H9 (cell line): Measurements from ENCODE around the gene PTRH1. TPM values are rescaled to one million over a fixed set of nuclear protein-coding genes. Genes with fewer than 3 reads are reported as not detected.
A peak's percentile ranks its signal among the peaks of the same experiment; 100 is the strongest.

Experiments used
- DNase-seq: peaks from one replicate; pipeline ENCODE4 v3.0.0-alpha.2; 2017
- H2AFZ ChIP-seq: one replicate; pipeline ENCODE4 v1.6.1; 2013; ENCODE audit warnings: mild to moderate bottlenecking, low read length, control low read depth, moderate library complexity
- H2AK5ac ChIP-seq: 2 replicates; pipeline ENCODE4 v1.6.1; 2013; ENCODE audit warnings: low read length, control low read depth, mixed read lengths; ENCODE audit not compliant: insufficient read length
- H2BK120ac ChIP-seq: one replicate; pipeline ENCODE4 v1.6.1; 2013; ENCODE audit warnings: low read depth, mild to moderate bottlenecking, low read length, control low read depth, inconsistent platforms; ENCODE audit not compliant: poor library complexity, severe bottlenecking
- H2BK12ac ChIP-seq: 2 replicates; pipeline ENCODE4 v1.6.1; 2013; ENCODE audit warnings: low read length, control low read depth, mixed read lengths, low read depth; ENCODE audit not compliant: insufficient read length
- H2BK15ac ChIP-seq: 2 replicates; pipeline ENCODE4 v1.6.1; 2013; ENCODE audit warnings: low read depth, low read length, control low read depth
- H2BK20ac ChIP-seq: one replicate; pipeline ENCODE4 v1.6.1; 2013; ENCODE audit warnings: low read depth, mild to moderate bottlenecking, low read length, control low read depth, inconsistent platforms; ENCODE audit not compliant: poor library complexity, severe bottlenecking
- H2BK5ac ChIP-seq: 2 replicates; pipeline ENCODE4 v1.6.1; 2013; ENCODE audit warnings: low read length, control low read depth, mixed read lengths; ENCODE audit not compliant: insufficient read length
- H3K14ac ChIP-seq: 2 replicates; pipeline ENCODE4 v1.6.1; 2013; ENCODE audit warnings: low read length, control low read depth; ENCODE audit not compliant: insufficient read depth
- H3K18ac ChIP-seq: 2 replicates; pipeline ENCODE4 v1.6.1; 2013; ENCODE audit warnings: low read depth, mild to moderate bottlenecking, mixed read lengths, low read length, control low read depth; ENCODE audit not compliant: insufficient read length
- H3K23ac ChIP-seq: 2 replicates; pipeline ENCODE4 v1.6.1; 2013; ENCODE audit warnings: low read length, control low read depth, mixed read lengths, low read depth; ENCODE audit not compliant: insufficient read length
- H3K23me2 ChIP-seq: 2 replicates; pipeline ENCODE4 v1.6.1; 2013; ENCODE audit warnings: low read depth, mild to moderate bottlenecking, mixed read lengths, low read length, control low read depth; ENCODE audit not compliant: insufficient read length, poor library complexity, severe bottlenecking
- H3K27ac ChIP-seq: 2 replicates; pipeline ENCODE4 v1.5.1; 2013; ENCODE audit warnings: low read length, control low read depth, mixed read lengths, low read depth; ENCODE audit not compliant: insufficient read length
- H3K27me3 ChIP-seq: 2 replicates; pipeline ENCODE4 v1.6.1; 2013; ENCODE audit warnings: low read length, control low read depth, inconsistent platforms; ENCODE audit not compliant: insufficient read depth
- H3K4ac ChIP-seq: 2 replicates; pipeline ENCODE4 v1.6.1; 2013; ENCODE audit warnings: low read depth, mild to moderate bottlenecking, control low read depth, inconsistent platforms, low read length, moderate library complexity
- H3K4me1 ChIP-seq: 2 replicates; pipeline ENCODE4 v1.6.1; 2013; ENCODE audit warnings: low read length, control low read depth, inconsistent platforms; ENCODE audit not compliant: insufficient read depth
- H3K4me2 ChIP-seq: 2 replicates; pipeline ENCODE4 v1.6.1; 2013; ENCODE audit warnings: low read length, control low read depth, mixed read lengths; ENCODE audit not compliant: insufficient read length, insufficient read depth
- H3K56ac ChIP-seq: 2 replicates; pipeline ENCODE4 v1.6.1; 2013; ENCODE audit warnings: low read depth, mild to moderate bottlenecking, mixed read lengths, low read length, control low read depth; ENCODE audit not compliant: insufficient read length
- H3K79me1 ChIP-seq: 2 replicates; pipeline ENCODE4 v1.6.1; 2013; ENCODE audit warnings: low read depth, mild to moderate bottlenecking, moderate library complexity, low read length, control low read depth, inconsistent platforms; ENCODE audit not compliant: insufficient read depth, poor library complexity, severe bottlenecking
- H3K79me2 ChIP-seq: 2 replicates; pipeline ENCODE4 v1.6.1; 2013; ENCODE audit warnings: low read length, control low read depth, inconsistent platforms; ENCODE audit not compliant: insufficient read depth
- H3K9ac ChIP-seq: 2 replicates; pipeline ENCODE4 v1.6.1; 2013; ENCODE audit warnings: low read length, control low read depth, mixed read lengths; ENCODE audit not compliant: insufficient read length; ENCODE audit errors: extremely low read depth
- H3K9me3 ChIP-seq: one replicate; pipeline ENCODE4 v1.6.1; 2013; ENCODE audit warnings: low read depth, low read length, inconsistent platforms; ENCODE audit not compliant: control insufficient read depth
- H3T11ph ChIP-seq: one replicate; pipeline ENCODE4 v1.6.1; 2013; ENCODE audit warnings: mild to moderate bottlenecking, low read length, control low read depth, inconsistent platforms
- H4K20me1 ChIP-seq: one replicate; pipeline ENCODE4 v1.6.1; 2013; ENCODE audit not compliant: control insufficient read depth, insufficient read length, insufficient read depth
- H4K5ac ChIP-seq: 2 replicates; pipeline ENCODE4 v1.6.1; 2013; ENCODE audit warnings: low read depth, mild to moderate bottlenecking, mixed read lengths, low read length, control low read depth; ENCODE audit not compliant: insufficient read length
- H4K8ac ChIP-seq: replicated peaks from 2 replicates; pipeline ENCODE4 v1.6.1; 2013; ENCODE audit warnings: low read length, control low read depth, mixed read lengths, low read depth; ENCODE audit not compliant: insufficient read length
- H4K91ac ChIP-seq: 2 replicates; pipeline ENCODE4 v1.6.1; 2013; ENCODE audit warnings: low read depth, mild to moderate bottlenecking, moderate library complexity, mixed read lengths, low read length, control low read depth; ENCODE audit not compliant: insufficient read length
- H3K27ac Mint-ChIP-seq, 3 experiments: 2 replicates in 2 of 3; 3 replicates in 1 of 3; pipeline ENCODE4 v1.8.0; 2020 to 2021; ENCODE audit warnings: mixed read lengths in 3 of 3, mild to moderate bottlenecking in 1 of 3, moderate library complexity in 1 of 3
- H3K27me3 Mint-ChIP-seq: 2 replicates; pipeline ENCODE4 v1.8.0; 2021; ENCODE audit warnings: low read depth, mild to moderate bottlenecking, moderate library complexity, mixed read lengths
- H3K36me3 Mint-ChIP-seq, 3 experiments: 2 replicates in 2 of 3; 3 replicates in 1 of 3; pipeline ENCODE4 v1.8.0; 2020 to 2021; ENCODE audit warnings: low read depth in 3 of 3, mixed read lengths in 3 of 3; ENCODE audit not compliant: insufficient read depth in 1 of 3
- H3K4me1 Mint-ChIP-seq, 2 experiments: 2 replicates each; pipeline ENCODE4 v1.8.0; 2020; ENCODE audit warnings: mixed read lengths in 2 of 2
- H3K4me3 Mint-ChIP-seq, 2 experiments: 2 replicates in 1 of 2; 3 replicates in 1 of 2; pipeline ENCODE4 v1.8.0; 2020 to 2021; ENCODE audit warnings: mild to moderate bottlenecking in 2 of 2, mixed read lengths in 2 of 2, moderate library complexity in 1 of 2
- H3K9me3 Mint-ChIP-seq, 2 experiments: 2 replicates in 1 of 2; 3 replicates in 1 of 2; pipeline ENCODE4 v1.8.0; 2020; ENCODE audit warnings: mild to moderate bottlenecking in 2 of 2, mixed read lengths in 2 of 2, moderate library complexity in 1 of 2
- WGBS: extraction: QIAGEN DNeasy Blood & Tissue Kit; methylation state at CpG from one replicate; pipeline ENCODE4 v1.1.7; 2013; ENCODE audit warnings: missing lambda C conversion rate, low lambda C conversion rate, mixed read lengths; ENCODE audit not compliant: insufficient read length; ENCODE audit errors: extremely low coverage; 5-methylcytosine and 5-hydroxymethylcytosine counted together
- total RNA-seq: library from RNA; stranded (reverse); gene quantifications from 2 replicates; pipeline ENCODE4 v1.2.1, GENCODE V29; 2021
- TF ChIP-seq, protein P1 (sequence below): fragments of 200-600 bp; sonication (generic); conservative IDR thresholded peaks from 3 replicates; pipeline ENCODE4 v1.8.0; 2021; ENCODE audit warnings: antibody characterized with exemption, mild to moderate bottlenecking

The PTRH1 gene
- total RNA-seq, 1 experiment from 2014 or later = 10.9 TPM

DNA sequence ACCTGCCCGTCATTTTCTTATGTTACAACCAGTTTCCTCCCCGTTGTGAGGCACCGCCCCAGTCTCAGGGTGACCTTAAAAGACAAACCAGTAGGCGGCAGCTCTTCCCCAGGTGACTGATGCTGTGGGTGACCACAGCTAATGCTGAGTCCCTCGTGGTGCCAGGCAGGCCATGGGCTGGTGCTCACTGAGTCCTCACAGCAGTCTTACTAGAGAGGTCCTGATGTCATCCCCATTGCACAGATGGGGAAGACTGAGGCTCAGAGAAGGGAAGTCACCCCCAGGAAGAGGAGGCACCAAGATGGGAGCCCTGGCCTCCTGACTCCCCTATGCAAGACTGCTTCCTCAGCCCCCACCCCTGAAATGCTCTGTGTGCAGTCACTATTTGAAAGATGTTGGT lies 7.7 kb downstream of the PTRH1 start:
- Histone ChIP-seq H2AFZ (no peak overlapping the region), H3K14ac (no peak overlapping the region), H3K9me3 (no peaks in the 10 kb centered on the region), H3K9ac (no peak overlapping the region), H3K23me2 (no peaks in the 10 kb centered on the region), H2BK20ac (no peak overlapping the region), H4K91ac (no peak overlapping the region), H4K8ac (no peak overlapping the region), H3K79me1 (no peaks in the 10 kb centered on the region), H3K79me2 (no peaks in the 10 kb centered on the region), H2BK12ac (no peak overlapping the region), H3K18ac (no peak overlapping the region), H3T11ph (no peak overlapping the region), H3K4me1 (no peaks in the 10 kb centered on the region; the same call in 1 of the 2 replicates), H2BK5ac (no peak overlapping the region), H2BK15ac (no peak overlapping the region), H2BK120ac (no peak overlapping the region), H3K23ac (no peak overlapping the region), H3K27me3 (no peaks in the 10 kb centered on the region), H3K27ac (no peak overlapping the region), H4K20me1 (no peaks in the 10 kb centered on the region), H3K56ac (no peak overlapping the region), H4K5ac (no peak overlapping the region), H2AK5ac (no peak overlapping the region), H3K4ac (no peak overlapping the region), H3K4me2 (no peak overlapping the region)
- H3K27me3 Mint-ChIP-seq = peaks cover 7% of the 10 kb centered on the region
- no peaks in the 10 kb centered on the region; a peak in 1 of 7 replicates for H3K36me3 Mint-ChIP-seq
- TF ChIP-seq, protein P1, sequence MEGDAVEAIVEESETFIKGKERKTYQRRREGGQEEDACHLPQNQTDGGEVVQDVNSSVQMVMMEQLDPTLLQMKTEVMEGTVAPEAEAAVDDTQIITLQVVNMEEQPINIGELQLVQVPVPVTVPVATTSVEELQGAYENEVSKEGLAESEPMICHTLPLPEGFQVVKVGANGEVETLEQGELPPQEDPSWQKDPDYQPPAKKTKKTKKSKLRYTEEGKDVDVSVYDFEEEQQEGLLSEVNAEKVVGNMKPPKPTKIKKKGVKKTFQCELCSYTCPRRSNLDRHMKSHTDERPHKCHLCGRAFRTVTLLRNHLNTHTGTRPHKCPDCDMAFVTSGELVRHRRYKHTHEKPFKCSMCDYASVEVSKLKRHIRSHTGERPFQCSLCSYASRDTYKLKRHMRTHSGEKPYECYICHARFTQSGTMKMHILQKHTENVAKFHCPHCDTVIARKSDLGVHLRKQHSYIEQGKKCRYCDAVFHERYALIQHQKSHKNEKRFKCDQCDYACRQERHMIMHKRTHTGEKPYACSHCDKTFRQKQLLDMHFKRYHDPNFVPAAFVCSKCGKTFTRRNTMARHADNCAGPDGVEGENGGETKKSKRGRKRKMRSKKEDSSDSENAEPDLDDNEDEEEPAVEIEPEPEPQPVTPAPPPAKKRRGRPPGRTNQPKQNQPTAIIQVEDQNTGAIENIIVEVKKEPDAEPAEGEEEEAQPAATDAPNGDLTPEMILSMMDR = peak; percentile 43; the same call in 2 of the 3 replicates
- H3K27ac Mint-ChIP-seq = no peak overlapping the region
- DNase-seq = no peak
- H3K9me3 Mint-ChIP-seq = peaks cover 0 to 2% of the 10 kb centered on the region in 2 experiments; a peak in 1 of 5 replicates
- no peak overlapping the region; a peak in 1 of 5 replicates for H3K4me3 Mint-ChIP-seq
- no CpG with 5 or more reads among the region's 5 CpGs for WGBS
- peaks cover 17 to 40% of the 10 kb centered on the region in 2 experiments for H3K4me1 Mint-ChIP-seq
